Dedifferentiated amniotic fluid mesenchymal stem cell (primary cell): ENCODE data around the gene CCDC92B.
"Not testable (repeated sequence)": the region's sequence is repeated elsewhere in the genome, so short reads cannot be mapped to it uniquely, and the experiment has no call there.

Experiments used
- DNase-seq: peaks from one replicate; pipeline ENCODE4 v3.0.0-alpha.2; 2016; ENCODE audit errors: extremely low spot score

The CCDC92B gene

DNA sequence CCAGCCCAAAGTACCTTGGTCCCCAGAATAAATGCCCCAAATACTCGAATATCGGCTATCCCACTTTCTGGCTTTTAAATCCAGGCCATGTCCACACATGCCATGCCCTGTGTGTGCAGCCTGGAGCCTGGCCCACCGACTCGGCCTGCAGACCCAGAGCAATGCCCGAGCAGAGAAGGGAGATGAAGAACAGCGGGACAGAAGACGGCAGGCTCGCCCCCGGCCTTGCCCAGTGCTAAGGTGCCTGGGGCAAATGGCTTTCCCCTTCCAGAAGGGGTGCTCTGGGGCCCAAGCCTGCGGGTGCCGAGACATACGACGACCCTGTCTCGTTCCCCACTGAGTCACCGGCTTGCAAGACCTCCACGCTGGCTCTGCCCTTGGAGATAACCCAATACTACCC is 45.8 kb downstream of the CCDC92B start:
- DNase-seq: no peak

DNA sequence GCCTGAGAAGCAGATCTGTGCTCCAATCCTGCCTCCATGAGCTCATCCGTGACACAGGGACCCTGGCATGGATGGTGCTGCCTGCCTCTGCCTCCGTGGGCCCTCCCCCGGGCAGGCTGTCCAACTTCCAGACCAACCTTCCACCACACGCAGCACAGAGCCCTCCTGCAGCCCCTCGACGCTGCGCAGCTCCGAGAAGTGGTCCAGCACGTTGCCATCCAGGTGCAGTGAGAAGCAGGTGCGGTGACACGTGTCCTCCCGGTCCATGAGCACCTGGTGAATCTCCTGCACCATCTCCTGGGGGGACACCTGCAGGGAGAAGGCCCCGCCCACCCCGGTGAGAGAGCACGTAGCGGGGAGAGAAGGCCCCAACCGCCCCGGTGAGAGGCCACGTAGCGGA is 46.3 kb downstream of the CCDC92B start:
- DNase-seq: no peak

GRCh38 chr17:2701996-2702741 is 47.3 kb downstream of the CCDC92B start:
- DNase-seq: no peak

DNA sequence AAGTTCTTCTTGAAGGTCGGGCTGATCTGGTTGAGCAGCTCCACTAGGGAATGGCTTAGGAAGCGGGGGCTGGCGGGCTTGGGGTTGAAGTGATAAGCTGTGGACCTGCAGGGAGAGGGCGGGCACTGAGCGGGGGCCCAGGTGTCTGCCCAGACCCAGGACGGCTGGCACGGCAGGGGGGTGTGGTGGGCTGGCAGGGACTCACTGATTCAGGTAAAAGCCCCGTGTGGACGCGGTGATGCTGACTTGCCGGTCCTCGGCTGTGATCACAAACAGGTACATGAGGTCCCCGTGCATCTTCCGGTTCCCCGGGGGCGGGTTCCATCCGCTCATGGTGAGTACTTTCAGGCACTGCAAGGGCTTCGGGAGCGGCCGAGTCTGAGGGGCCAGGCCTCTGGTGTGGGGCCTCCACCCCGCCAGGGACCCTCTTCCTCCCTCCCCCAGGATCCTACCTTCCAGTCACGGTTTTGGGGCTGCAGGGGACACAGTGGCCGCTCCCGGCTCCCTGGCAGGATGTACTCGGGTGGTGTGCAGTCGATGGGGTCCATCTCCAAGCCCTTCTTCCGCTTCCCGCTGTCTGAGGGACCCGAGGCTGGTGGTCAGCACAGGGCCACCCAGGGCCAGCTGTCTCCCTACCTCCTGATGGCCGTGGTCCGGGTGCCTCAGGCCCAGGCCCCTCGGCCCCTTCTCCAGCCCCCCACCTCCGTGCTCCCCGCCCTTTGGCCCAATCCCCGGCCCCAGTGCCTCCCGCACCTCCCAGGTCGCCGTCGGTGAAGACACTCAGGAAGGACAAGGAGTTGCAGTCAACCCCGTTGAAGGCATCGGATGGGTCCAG is 48.1 kb downstream of the CCDC92B start:
- no peak for DNase-seq

DNA sequence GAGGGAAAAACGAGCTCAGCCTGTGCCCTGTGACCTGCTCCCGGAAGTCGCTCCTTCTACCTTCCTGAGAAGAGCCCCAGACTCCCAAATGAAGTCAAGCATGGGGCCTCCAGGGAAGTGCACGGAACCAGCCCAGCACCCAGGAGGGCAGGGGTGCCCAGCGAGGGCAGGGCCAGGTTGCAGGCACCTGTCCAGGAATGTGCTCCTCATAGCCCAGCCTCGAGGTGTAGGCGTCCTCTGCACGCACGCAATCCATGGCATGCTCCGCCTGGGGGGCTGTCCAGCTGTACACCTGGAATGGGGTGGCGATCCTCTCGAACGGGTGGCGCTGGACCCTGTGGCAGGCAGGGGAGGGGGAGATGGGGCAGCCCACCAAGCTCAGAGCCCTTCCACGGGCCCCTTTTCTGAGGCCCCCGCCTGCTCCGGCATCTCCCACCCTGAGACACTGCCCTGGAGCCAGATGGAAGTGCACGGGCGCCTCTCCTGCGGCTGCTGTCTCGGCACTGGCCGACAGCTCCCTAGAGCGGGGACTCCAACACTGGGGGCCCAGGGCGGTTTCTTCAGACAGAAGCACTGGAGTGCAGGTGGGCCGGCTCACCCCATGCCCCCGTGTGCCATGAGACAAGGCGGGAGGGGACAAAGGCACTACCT is 48.8 kb downstream of the CCDC92B start:
- no peak for DNase-seq

DNA sequence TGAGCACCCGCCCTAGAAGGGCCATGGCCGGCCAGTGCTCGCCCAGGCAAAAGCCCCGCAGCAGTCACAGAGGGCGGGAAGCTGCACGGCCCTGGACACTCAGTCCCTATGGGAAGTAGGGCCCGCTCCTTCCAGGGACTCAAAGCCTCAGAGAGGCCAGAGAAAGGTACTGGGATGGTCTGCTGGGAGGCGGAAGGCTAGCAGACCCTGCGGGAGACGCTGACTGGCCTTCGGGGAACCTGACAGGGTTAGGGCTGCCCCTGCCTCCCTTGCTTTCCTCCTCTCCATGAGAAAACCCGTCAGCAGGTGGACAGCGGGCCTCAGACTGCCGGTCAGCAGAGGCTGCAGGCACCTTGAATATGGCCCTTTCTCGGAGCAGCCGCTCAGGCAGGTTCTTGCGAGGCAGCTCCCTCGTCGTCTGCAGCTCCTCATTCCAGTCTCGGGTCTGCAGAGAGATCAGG is 49.4 kb downstream of the CCDC92B start:
- no peak for DNase-seq

DNA sequence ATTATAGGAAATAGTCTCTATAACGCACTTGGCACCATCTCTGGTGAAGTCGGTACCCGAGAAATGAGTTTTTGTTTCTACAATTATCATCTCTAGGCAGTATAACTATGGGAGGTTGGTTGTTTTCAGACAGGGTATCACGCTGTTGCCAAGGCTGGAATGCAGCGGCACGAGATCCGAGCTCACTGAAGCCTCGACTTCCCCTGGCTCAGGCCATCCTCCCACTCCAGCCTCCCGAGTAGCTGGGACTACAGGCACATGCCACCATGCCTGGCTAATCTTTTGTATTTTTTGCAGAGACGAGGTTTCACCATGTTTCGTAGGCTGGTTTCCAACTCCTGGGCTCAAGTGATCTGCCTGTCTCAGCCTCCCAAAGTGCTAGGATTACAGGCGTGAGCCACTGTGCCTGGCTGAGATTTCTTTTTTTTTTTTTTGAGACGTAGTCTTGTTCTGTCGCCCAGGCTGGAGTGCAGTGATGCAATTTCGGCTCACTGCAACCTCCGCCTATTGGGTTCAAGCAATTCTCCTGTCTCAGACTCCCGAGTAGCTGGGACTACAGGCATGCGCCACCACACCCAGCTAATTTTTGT is 50.1 kb downstream of the CCDC92B start:
- not testable (repeated sequence) for DNase-seq

- DNase-seq: no peak
These were observed 51.8 kb downstream of the CCDC92B start for GRCh38 chr17:2697611-2698162.

GRCh38 chr17:2695961-2696760 is 53.3 kb downstream of the CCDC92B start:
- DNase-seq: no peak

DNA sequence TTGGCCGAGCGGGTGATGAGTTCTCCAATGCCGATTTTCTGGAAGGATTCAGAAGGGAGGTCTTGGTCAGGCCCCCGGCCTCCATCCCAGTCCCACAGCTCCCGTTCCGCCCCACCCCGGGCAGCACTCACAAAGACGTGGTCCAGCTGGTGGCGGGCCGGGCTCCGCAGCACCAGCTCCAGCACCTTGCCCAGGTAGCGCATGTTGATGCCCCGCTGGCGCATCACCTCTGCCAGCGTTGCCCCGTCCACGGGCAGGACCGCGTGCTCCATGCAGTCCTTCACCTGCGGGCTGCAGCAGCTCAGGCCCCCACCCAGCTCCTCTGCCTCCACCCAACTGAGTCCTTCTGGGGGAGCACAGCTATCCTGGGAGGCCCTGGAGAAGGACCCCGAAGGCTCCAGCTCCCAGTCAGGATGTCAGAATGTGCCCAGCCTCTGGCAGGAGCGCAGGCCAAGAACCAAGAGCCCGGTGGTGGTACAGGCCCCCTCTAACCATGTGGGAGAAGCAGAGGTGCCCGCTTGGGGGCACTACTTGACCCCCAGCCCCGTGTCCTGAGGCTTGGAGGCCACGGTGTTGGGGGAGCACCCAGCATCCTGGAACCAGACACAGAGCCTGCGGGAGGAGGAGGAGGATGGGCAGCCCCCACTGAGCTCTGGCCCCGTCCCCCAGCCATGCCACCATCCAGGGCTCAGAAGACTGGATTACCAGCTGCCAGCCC is 54.0 kb downstream of the CCDC92B start:
- DNase-seq: no peak

DNA sequence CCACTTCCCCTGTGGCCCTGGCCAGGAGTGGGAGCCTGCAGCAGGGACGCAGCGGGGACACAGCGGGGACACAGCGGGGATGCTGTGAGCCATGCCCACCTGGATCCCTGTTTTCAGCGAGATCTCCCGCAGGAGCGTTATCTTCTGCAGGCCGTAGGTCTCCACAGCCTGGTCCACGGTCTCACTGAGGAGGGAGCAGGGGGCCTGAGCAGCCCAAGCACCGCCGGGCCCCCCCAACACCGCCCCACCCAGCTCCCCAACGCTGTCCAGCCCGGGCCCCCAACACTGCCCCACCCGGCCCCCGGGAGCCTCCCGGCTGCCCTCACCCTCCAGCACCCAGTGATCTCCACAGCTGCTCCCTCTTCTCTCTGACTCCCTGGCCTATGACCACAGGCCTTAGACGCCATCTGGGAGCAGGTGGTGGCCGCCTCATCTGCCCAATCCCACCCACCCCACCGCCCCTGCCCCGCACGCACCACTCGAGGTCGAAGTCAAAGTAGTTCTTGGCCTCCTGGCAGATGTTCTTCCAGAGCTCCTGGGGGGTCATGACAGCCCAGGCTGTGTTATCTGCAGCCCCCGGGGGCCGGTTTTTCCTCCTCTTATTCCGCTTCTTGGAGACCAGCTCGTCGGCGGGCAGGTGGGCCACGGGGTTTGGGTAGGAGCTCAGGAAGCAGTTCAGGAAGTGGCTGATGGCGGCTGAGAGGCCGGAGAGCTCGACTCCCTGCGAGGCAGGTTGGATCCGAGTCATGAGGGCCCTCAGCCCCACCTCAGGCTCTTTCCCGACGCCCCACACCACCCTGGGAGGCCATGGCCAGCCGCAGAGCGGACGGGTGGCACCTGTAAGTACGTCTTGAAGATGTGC is 54.8 kb downstream of the CCDC92B start:
- DNase-seq: no peak

GRCh38 chr17:2693561-2694380 is 55.7 kb downstream of the CCDC92B start:
- DNase-seq: no peak

- no peak for DNase-seq
These were observed 56.7 kb downstream of the CCDC92B start for GRCh38 chr17:2692781-2693135.

DNA sequence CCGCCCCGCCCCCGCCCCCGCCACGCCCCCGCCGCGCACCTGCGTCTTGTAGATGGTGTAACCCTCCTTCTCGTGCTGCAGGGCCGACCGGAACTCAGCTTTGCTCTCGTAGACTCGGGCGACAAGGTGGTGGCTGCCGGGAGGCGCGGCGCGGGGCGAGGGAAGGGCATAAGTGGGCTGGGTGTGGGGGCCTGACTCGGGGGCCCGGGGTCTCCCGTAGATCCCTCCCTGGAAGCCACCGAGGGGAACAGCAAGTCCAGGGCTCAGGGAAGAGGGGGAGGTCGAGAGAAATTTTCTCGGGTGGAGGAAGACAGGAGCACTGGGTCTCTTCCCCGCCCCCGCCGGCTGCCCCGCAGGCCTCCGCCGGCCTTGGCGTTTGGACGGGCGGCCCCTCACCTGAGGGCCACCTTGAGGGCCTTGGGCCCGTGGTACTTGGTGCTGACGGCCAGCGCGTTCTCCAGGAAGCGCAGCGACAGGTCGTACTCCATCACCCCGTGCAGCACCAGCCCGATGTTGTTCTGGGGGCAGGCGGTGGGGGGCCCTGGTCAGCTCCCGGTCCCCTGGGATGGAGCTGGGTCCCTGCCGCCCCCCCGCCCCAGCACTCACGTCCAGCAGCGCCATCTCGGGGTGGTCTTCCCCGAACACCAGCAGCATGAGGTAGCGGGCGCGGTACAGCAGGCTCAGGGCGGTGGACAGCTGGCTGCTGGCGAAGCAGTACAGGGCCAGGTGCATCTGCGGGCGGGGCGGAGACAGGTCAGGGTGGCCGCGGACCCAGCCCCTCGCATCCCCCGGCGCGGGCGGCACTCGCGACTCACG is 57.3 kb downstream of the CCDC92B start:
- DNase-seq: no peak

GRCh38 chr17:2691069-2691871 is 58.2 kb downstream of the CCDC92B start:
- DNase-seq: no peak

GRCh38 chr17:2690165-2691068 is 59.0 kb downstream of the CCDC92B start:
- DNase-seq: no peak
